ENCODE measurements around the gene BTBD2.
A peak's percentile ranks its signal among the peaks of the same experiment; 100 is the strongest.

BTBD2 gene

GRCh38 chr19:2050349-2050990 is 35.0 kb upstream of the BTBD2 start:
- no peak for DNase-seq

GRCh38 chr19:2049741-2050348 is 34.3 kb upstream of the BTBD2 start:
- peak; percentile 77 for DNase-seq

- peak; percentile 40 for DNase-seq
These were observed 33.6 kb upstream of the BTBD2 start for GRCh38 chr19:2048959-2049740.

GRCh38 chr19:2048104-2048958 is 32.8 kb upstream of the BTBD2 start:
- no peak for DNase-seq

- DNase-seq, result no peak
These were observed 32.1 kb upstream of the BTBD2 start for GRCh38 chr19:2047449-2048103.

- DNase-seq, result no peak
These were observed 31.5 kb upstream of the BTBD2 start for GRCh38 chr19:2047076-2047448.

- no peak for DNase-seq
These were observed 30.8 kb upstream of the BTBD2 start for GRCh38 chr19:2046046-2046907.

GRCh38 chr19:2045501-2046045 is 30.1 kb upstream of the BTBD2 start:
- DNase-seq, result no peak

GRCh38 chr19:2044709-2045500 is 29.4 kb upstream of the BTBD2 start:
- no peak for DNase-seq

GRCh38 chr19:2043961-2044708 is 28.6 kb upstream of the BTBD2 start:
- no peak for DNase-seq

GRCh38 chr19:2043251-2043641 is 27.7 kb upstream of the BTBD2 start:
- DNase-seq, result no peak

- no peak for DNase-seq
These were observed 27.2 kb upstream of the BTBD2 start for GRCh38 chr19:2042485-2043250.

- peak; percentile 97 for DNase-seq
These were observed 26.4 kb upstream of the BTBD2 start for GRCh38 chr19:2041683-2042484.

GRCh38 chr19:2041433-2041682 is 25.8 kb upstream of the BTBD2 start:
- no peak for DNase-seq

GRCh38 chr19:2040647-2041432 is 25.3 kb upstream of the BTBD2 start:
- no peak for DNase-seq

- no peak for DNase-seq
These were observed 24.6 kb upstream of the BTBD2 start for GRCh38 chr19:2039959-2040646.

Data from right hindlimb (tissue), 1 donor.